Peyer's patch (tissue), 4 donors: ENCODE measurements around the gene CCDC192.

Source experiments
- POLR2A ChIP-seq, 2 donors: fragments of 450-650 bp; IDR thresholded peaks; one replicate each; pipeline ENCODE4 v1.5.1; 2017; ENCODE audit warnings: antibody characterized with exemption in 2 of 2, mild to moderate bottlenecking in 2 of 2, moderate library complexity in 2 of 2
- TF ChIP-seq, protein P1 (sequence below), 6 experiments: fragments of 450-650 bp in 4 of 6; fragments of 200-600 bp in 2 of 6; sonication (generic) in 1 of 6; IDR thresholded peaks; one replicate each; pipeline ENCODE4 v1.5.1; 2017 to 2019; ENCODE audit warnings: antibody characterized with exemption in 6 of 6, mild to moderate bottlenecking in 3 of 6, moderate library complexity in 1 of 6

DNA sequence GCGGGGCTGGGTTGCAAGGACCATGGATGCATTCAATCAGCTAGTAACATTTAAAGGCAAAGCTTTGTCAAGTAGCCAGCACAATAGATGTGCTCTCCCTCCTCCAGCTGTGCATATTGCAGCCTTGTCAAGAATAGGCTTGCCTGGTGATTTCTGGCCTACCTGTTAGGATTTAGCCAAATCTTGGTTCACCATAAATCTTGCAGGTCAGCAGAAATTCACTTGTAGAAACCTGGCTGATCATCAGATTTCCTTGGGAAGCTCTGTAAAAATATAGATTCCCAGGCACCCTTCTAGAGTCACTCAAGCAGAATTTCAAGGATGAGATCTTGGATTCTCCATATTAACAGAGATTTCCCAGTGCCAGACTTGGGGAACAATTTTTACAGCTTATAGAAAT lies 228.2 kb downstream of the CCDC192 start:
- TF ChIP-seq, protein P1, sequence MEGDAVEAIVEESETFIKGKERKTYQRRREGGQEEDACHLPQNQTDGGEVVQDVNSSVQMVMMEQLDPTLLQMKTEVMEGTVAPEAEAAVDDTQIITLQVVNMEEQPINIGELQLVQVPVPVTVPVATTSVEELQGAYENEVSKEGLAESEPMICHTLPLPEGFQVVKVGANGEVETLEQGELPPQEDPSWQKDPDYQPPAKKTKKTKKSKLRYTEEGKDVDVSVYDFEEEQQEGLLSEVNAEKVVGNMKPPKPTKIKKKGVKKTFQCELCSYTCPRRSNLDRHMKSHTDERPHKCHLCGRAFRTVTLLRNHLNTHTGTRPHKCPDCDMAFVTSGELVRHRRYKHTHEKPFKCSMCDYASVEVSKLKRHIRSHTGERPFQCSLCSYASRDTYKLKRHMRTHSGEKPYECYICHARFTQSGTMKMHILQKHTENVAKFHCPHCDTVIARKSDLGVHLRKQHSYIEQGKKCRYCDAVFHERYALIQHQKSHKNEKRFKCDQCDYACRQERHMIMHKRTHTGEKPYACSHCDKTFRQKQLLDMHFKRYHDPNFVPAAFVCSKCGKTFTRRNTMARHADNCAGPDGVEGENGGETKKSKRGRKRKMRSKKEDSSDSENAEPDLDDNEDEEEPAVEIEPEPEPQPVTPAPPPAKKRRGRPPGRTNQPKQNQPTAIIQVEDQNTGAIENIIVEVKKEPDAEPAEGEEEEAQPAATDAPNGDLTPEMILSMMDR (IDR thresholded peaks at IDR 0.05), result no peak
- no peak for TF ChIP-seq POLR2A (IDR thresholded peaks at IDR 0.05)
